ENCODE results near the gene UQCR11. TPM values are rescaled to one million over a fixed set of nuclear protein-coding genes. Genes with fewer than 3 reads are reported as not detected.

Gene UQCR11
- polyA plus RNA-seq, 3 donors: 55.6 to 731 (median 659) TPM

DNA sequence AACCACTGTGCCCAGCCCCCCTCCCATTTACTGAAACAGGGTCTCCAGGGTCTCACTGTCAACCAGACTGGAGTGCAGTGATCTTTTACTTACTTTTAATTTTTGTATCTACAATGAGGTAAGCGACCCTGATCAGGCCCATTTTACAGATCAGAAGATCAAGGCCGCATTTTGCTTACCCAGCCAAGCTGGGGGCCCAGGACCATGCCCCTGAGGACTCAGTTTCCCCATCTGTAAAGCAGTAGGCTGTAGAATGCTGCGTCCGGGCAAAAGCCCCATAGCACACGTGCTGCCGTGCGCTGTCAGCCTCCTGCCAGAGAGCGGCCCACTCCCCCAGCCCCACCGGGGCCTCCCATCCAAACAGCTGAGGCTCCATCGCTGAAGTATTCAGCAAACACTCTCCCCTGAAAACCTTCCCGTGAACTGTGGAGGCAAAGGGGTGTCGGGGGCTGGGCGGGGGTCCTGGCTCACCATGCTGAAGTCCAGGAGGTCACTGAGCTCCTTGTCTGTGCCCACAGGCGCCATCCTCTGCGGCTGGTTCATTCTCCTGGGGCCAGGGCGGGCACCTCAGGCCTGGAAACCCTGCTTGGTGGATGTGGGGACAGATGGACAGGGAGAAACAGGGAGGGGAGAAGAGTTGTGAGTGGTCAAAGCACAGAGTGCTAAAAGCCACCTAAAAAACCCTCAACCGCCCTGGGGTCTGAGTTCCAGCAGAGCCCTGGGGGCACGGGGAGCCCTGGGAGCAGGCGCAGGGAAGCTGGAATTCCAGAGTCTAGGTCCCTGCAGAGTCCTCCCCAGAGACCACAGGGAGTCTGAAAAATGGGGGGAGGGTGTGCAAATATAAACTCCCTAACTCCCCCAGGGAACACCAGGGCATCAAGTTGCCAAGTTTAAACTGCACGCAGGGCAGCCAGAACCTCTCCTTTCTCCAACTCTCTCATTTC is 44.7 kb upstream of the UQCR11 start:
- DNase-seq: no peak
- H3K36me3 Mint-ChIP-seq: peaks cover 21 to 39% of the 10 kb centered on the region in 2 donors
- Histone ChIP-seq H4K20me1 (ENCODE audit: insufficient read depth, low read length) (peaks cover 17% of the 10 kb centered on the region), H2AFZ (ENCODE audit: insufficient read depth, low read depth, low read length, poor library complexity, severe bottlenecking) (no peak overlapping the region), H3K9ac (ENCODE audit: insufficient read depth, low read length, poor library complexity, severe bottlenecking) (no peak overlapping the region), H3K4me2 (replicated peaks; ENCODE audit: extremely low read depth, low read length, poor library complexity, severe bottlenecking) (peak overlapping the region; percentile 90), H3K27me3 (ENCODE audit: control insufficient read depth in 2 of 2, insufficient read depth in 2 of 2, low read length in 2 of 2) (peaks cover 0 to 6% of the 10 kb centered on the region in 2 donors), H3K4me1 (ENCODE audit: control insufficient read depth in 1 of 2, insufficient read depth in 2 of 2, low read length in 2 of 2) (peaks cover 22 to 30% of the 10 kb centered on the region in 2 donors), H3K27ac (ENCODE audit: low read depth in 1 of 2, low read length in 2 of 2) (no peak overlapping the region), H3K79me2 (ENCODE audit: insufficient read depth, low read length) (peaks cover 25% of the 10 kb centered on the region), H3K4me3 (replicated peaks in 1 of 3; ENCODE audit: low read depth in 2 of 3, low read length in 3 of 3) (no peak overlapping the region), H3K36me3 (replicated peaks in 1 of 2; ENCODE audit: control insufficient read depth in 1 of 2, insufficient read depth in 2 of 2, low read length in 2 of 2) (peaks cover 23 to 27% of the 10 kb centered on the region in 2 donors), H3K9me3 (replicated peaks in 1 of 2; ENCODE audit: control insufficient read depth in 1 of 2, insufficient read depth in 1 of 2, low read length in 2 of 2) (no peaks in the 10 kb centered on the region)
- 96% methylated on average over 9 of the region's 20 CpGs for WGBS (ENCODE audit: insufficient coverage)
- TF ChIP-seq, protein P1, sequence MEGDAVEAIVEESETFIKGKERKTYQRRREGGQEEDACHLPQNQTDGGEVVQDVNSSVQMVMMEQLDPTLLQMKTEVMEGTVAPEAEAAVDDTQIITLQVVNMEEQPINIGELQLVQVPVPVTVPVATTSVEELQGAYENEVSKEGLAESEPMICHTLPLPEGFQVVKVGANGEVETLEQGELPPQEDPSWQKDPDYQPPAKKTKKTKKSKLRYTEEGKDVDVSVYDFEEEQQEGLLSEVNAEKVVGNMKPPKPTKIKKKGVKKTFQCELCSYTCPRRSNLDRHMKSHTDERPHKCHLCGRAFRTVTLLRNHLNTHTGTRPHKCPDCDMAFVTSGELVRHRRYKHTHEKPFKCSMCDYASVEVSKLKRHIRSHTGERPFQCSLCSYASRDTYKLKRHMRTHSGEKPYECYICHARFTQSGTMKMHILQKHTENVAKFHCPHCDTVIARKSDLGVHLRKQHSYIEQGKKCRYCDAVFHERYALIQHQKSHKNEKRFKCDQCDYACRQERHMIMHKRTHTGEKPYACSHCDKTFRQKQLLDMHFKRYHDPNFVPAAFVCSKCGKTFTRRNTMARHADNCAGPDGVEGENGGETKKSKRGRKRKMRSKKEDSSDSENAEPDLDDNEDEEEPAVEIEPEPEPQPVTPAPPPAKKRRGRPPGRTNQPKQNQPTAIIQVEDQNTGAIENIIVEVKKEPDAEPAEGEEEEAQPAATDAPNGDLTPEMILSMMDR (IDR thresholded peaks at IDR 0.05): no peak
- intact Hi-C loops (cut with micrococcal nuclease): loop anchor here in 1 of 2 donors (2.0 to 5.0 kb wide), 2 partner anchors 43 to 58 kb away; partner anchors contain the start of gene MBD3
- H3K4me3 Mint-ChIP-seq: peak overlapping the region in 1 of 2 donors; percentile 82
- peaks cover 5 to 12% (median 10%) of the 10 kb centered on the region in 3 donors for H3K27me3 Mint-ChIP-seq (ENCODE audit: low read depth in 3 of 3)
- H3K27ac Mint-ChIP-seq: peak overlapping the region in 1 of 7 donors; percentile 63
- H3K4me1 Mint-ChIP-seq: peaks cover 21% of the 10 kb centered on the region
- peaks cover 0 to 4% (median 0%) of the 10 kb centered on the region in 7 donors for H3K9me3 Mint-ChIP-seq

DNA sequence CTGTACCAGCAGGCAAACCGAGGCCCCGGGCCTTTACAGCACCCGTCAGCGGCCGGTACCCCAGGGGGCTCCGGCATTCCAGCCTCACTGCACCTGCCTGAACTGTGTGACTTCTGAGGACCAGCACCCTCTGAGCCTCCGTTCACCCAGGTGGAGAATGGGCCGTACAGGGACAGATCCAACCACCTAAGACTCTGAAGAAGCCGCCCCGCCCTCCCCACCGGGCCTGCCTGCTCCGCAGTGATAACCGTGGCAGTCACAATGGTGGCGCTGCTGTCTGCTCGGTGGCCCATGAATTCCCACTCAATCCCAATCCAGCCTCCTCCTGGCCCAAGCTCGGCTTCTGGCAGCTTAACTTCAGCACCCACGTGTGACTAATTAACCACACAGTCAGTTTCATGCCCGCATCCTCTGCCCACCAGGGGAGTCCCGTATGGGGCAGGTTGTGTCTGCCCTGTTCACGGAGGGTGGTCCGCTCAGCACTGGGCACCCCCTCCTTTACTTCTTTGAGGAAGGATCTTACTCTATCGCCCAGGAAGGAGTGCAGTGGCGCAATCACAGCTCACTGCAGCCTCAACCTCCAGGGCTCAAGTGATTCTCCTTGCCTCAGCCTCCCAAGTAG is 43.8 kb upstream of the UQCR11 start:
- TF ChIP-seq, protein P1 (IDR thresholded peaks at IDR 0.05): no peak
- intact Hi-C loops (cut with micrococcal nuclease): no loop called here
- Histone ChIP-seq H3K4me1 (ENCODE audit: control insufficient read depth in 1 of 2, insufficient read depth in 2 of 2, low read length in 2 of 2) (peaks cover 15 to 21% of the 10 kb centered on the region in 2 donors), H3K4me2 (replicated peaks; ENCODE audit: extremely low read depth, low read length, poor library complexity, severe bottlenecking) (no peak overlapping the region), H4K20me1 (ENCODE audit: insufficient read depth, low read length) (peaks cover 17% of the 10 kb centered on the region), H3K27me3 (ENCODE audit: control insufficient read depth in 2 of 2, insufficient read depth in 2 of 2, low read length in 2 of 2) (peaks cover 0 to 6% of the 10 kb centered on the region in 2 donors), H3K36me3 (replicated peaks in 1 of 2; ENCODE audit: control insufficient read depth in 1 of 2, insufficient read depth in 2 of 2, low read length in 2 of 2) (peaks cover 28 to 31% of the 10 kb centered on the region in 2 donors), H3K9ac (ENCODE audit: insufficient read depth, low read length, poor library complexity, severe bottlenecking) (no peak overlapping the region), H3K9me3 (replicated peaks in 1 of 2; ENCODE audit: control insufficient read depth in 1 of 2, insufficient read depth in 1 of 2, low read length in 2 of 2) (no peaks in the 10 kb centered on the region), H2AFZ (ENCODE audit: insufficient read depth, low read depth, low read length, poor library complexity, severe bottlenecking) (no peak overlapping the region), H3K79me2 (ENCODE audit: insufficient read depth, low read length) (peaks cover 25% of the 10 kb centered on the region), H3K4me3 (replicated peaks in 1 of 3; ENCODE audit: low read depth in 2 of 3, low read length in 3 of 3) (no peak overlapping the region), H3K27ac (ENCODE audit: low read depth in 1 of 2, low read length in 2 of 2) (no peak overlapping the region)
- H3K4me1 Mint-ChIP-seq: peaks cover 13% of the 10 kb centered on the region
- peaks cover 5 to 12% (median 10%) of the 10 kb centered on the region in 3 donors for H3K27me3 Mint-ChIP-seq (ENCODE audit: low read depth in 3 of 3)
- H3K9me3 Mint-ChIP-seq: peaks cover 0 to 3% (median 0%) of the 10 kb centered on the region in 7 donors
- H3K36me3 Mint-ChIP-seq: peaks cover 21 to 43% of the 10 kb centered on the region in 2 donors
- no peak overlapping the region for H3K4me3 Mint-ChIP-seq
- H3K27ac Mint-ChIP-seq: peak overlapping the region in 3 of 7 donors; percentile 6 to 46 (median 30)
- 84% methylated on average over 22 of the region's 23 CpGs for WGBS (ENCODE audit: insufficient coverage)
- no peak for DNase-seq

All from CD14-positive monocyte (primary cell).